ENCODE data around the gene PPP2R5A.

- no peak for TF ChIP-seq CTCF (IDR thresholded peaks at IDR 0.05)
- TF ChIP-seq POLR2A (IDR thresholded peaks at IDR 0.05): no peak
Observed at GRCh38 chr1:212341090-212341489, 55.9 kb downstream of the PPP2R5A start.

Measured in breast epithelium (tissue), 3 donors.